DND-41 (cell line): Measurements from ENCODE around the gene EHD1.

Experiments
- ATAC-seq: fragments of 200-7000 bp; cut with Tn5 transposase; 3 replicates; pipeline ENCODE4 v1.9.1; 2021; ENCODE audit warnings: low read depth; ENCODE audit not compliant: insufficient read depth
- DNase-seq: peaks from one replicate; pipeline ENCODE4 v3.0.0-alpha.2; 2020
- H2AFZ ChIP-seq: 2 replicates; pipeline ENCODE4 v1.6.0; 2012; ENCODE audit warnings: low read depth, low read length
- H3K27ac ChIP-seq: 2 replicates; pipeline ENCODE4 v1.5.1; 2012; ENCODE audit warnings: low read length, inconsistent platforms
- H3K27me3 ChIP-seq: fragments of 200-600 bp; sonication (generic); 2 replicates; pipeline ENCODE4 v1.6.0; 2012; ENCODE audit warnings: low read length, mild to moderate bottlenecking, inconsistent platforms; ENCODE audit not compliant: insufficient read depth, poor library complexity
- H3K36me3 ChIP-seq: 2 replicates; pipeline ENCODE4 v1.5.1; 2012; ENCODE audit warnings: low read length, inconsistent platforms; ENCODE audit not compliant: insufficient read depth
- H3K4me1 ChIP-seq: 2 replicates; pipeline ENCODE4 v1.5.1; 2012; ENCODE audit warnings: mild to moderate bottlenecking, low read length; ENCODE audit not compliant: insufficient read depth
- H3K4me2 ChIP-seq: 2 replicates; pipeline ENCODE4 v1.6.0; 2012; ENCODE audit warnings: mild to moderate bottlenecking, moderate library complexity, low read length, inconsistent platforms; ENCODE audit not compliant: insufficient read depth
- H3K4me3 ChIP-seq, 2 experiments: fragments of 200-600 bp in 1 of 2; shearing (Covaris generic) in 1 of 2; 2 replicates each; pipeline ENCODE4 v1.5.1; 2012 to 2016; ENCODE audit warnings: inconsistent platforms in 2 of 2, low read length in 2 of 2, mild to moderate bottlenecking in 2 of 2, low read depth in 1 of 2, moderate library complexity in 1 of 2
- H3K79me2 ChIP-seq: 2 replicates; pipeline ENCODE4 v1.6.0; 2012; ENCODE audit warnings: low read length, inconsistent platforms; ENCODE audit not compliant: insufficient read depth
- H3K9ac ChIP-seq: 2 replicates; pipeline ENCODE4 v1.6.0; 2012; ENCODE audit warnings: low read depth, mild to moderate bottlenecking, inconsistent platforms, low read length, moderate library complexity
- H3K9me3 ChIP-seq: 2 replicates; pipeline ENCODE4 v1.5.1; 2012; ENCODE audit warnings: low read length, moderate library complexity, mild to moderate bottlenecking, inconsistent platforms; ENCODE audit not compliant: insufficient read depth, severe bottlenecking
- H4K20me1 ChIP-seq: 2 replicates; pipeline ENCODE4 v1.6.0; 2012; ENCODE audit warnings: low read length; ENCODE audit not compliant: insufficient read depth
- EZH2 ChIP-seq: IDR thresholded peaks from 3 replicates; pipeline ENCODE4 v1.6.1; 2012; ENCODE audit warnings: borderline replicate concordance, low read depth, mild to moderate bottlenecking, moderate library complexity, low read length, inconsistent platforms; ENCODE audit not compliant: severe bottlenecking
- TF ChIP-seq, protein P1 (sequence below): IDR thresholded peaks from 2 replicates; pipeline ENCODE4 v1.5.1; 2012; ENCODE audit warnings: borderline replicate concordance, low read length, moderate library complexity, mild to moderate bottlenecking; ENCODE audit not compliant: poor library complexity, severe bottlenecking; ENCODE audit errors: extremely low read depth

EHD1 gene

DNA sequence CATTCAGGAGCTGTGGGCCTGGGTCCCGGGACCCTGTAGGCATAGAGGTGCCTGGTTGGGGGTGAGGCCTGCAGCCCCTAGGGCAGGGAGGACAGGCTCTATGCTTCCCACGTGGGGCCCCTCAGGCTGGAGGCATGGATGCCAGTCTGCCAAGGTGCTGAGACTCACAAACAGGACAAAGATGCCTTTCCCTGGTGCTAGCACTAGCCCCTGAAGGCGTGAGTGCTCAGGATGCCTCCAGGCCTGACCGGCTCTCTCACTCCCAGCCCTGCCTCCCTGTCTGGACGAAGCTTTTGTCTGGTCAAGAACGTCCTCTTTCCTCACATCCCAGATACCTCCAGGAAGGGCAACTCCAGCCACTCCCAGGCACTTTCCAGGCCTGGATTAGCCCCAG, 36.1 kb downstream of the EHD1 start:
- no peak for TF ChIP-seq EZH2
- TF ChIP-seq, protein P1, sequence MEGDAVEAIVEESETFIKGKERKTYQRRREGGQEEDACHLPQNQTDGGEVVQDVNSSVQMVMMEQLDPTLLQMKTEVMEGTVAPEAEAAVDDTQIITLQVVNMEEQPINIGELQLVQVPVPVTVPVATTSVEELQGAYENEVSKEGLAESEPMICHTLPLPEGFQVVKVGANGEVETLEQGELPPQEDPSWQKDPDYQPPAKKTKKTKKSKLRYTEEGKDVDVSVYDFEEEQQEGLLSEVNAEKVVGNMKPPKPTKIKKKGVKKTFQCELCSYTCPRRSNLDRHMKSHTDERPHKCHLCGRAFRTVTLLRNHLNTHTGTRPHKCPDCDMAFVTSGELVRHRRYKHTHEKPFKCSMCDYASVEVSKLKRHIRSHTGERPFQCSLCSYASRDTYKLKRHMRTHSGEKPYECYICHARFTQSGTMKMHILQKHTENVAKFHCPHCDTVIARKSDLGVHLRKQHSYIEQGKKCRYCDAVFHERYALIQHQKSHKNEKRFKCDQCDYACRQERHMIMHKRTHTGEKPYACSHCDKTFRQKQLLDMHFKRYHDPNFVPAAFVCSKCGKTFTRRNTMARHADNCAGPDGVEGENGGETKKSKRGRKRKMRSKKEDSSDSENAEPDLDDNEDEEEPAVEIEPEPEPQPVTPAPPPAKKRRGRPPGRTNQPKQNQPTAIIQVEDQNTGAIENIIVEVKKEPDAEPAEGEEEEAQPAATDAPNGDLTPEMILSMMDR, result no peak
- 0 out of 2 replicates have a peak, but pooled peaks cover 3% of the 10 kb centered on the region for H4K20me1 ChIP-seq
- H3K9ac ChIP-seq, result no peak overlapping the region
- no peak overlapping the region for H2AFZ ChIP-seq
- no peak for DNase-seq
- H3K27ac ChIP-seq, result no peak overlapping the region
- no peaks in the 10 kb centered on the region for H3K9me3 ChIP-seq
- H3K4me3 ChIP-seq, result no peak overlapping the region
- H3K79me2 ChIP-seq, result no peaks in the 10 kb centered on the region
- no peaks in the 10 kb centered on the region for H3K36me3 ChIP-seq
- ATAC-seq, result no peak
- peaks cover 12% of the 10 kb centered on the region for H3K27me3 ChIP-seq
- no peak overlapping the region for H3K4me2 ChIP-seq
- H3K4me1 ChIP-seq, result peaks cover 16% of the 10 kb centered on the region

- DNase-seq, result no peak
- H3K27ac ChIP-seq, result no peak overlapping the region
These were observed 36.6 kb downstream of the EHD1 start for GRCh38 chr11:64841592-64842365.

GRCh38 chr11:64839887-64840782, 38.3 kb downstream of the EHD1 start:
- DNase-seq, result no peak
- TF ChIP-seq, protein P1, result no peak
- TF ChIP-seq EZH2, result no peak
- Histone ChIP-seq H3K4me1 (peaks cover 12% of the 10 kb centered on the region), H3K4me2 (no peak overlapping the region), H3K9ac (no peak overlapping the region), H3K27me3 (peaks cover 12% of the 10 kb centered on the region), H4K20me1 (0 out of 2 replicates have a peak, but pooled peaks cover 3% of the 10 kb centered on the region), H3K36me3 (no peaks in the 10 kb centered on the region), H3K9me3 (no peaks in the 10 kb centered on the region), H2AFZ (no peak overlapping the region), H3K4me3 (no peak overlapping the region), H3K79me2 (no peaks in the 10 kb centered on the region), H3K27ac (no peak overlapping the region)
- no peak for ATAC-seq

More at GRCh38 chr11:64841592-64842365, 36.6 kb downstream of the EHD1 start:
- TF ChIP-seq, protein P1, result no peak
- no peak for TF ChIP-seq EZH2
- H2AFZ ChIP-seq, result no peak overlapping the region
- no peaks in the 10 kb centered on the region for H3K36me3 ChIP-seq
- H3K4me1 ChIP-seq, result peaks cover 13% of the 10 kb centered on the region
- no peak overlapping the region for H3K9ac ChIP-seq
- 0 out of 2 replicates have a peak, but pooled peaks cover 3% of the 10 kb centered on the region for H4K20me1 ChIP-seq
- peaks cover 12% of the 10 kb centered on the region for H3K27me3 ChIP-seq
- no peak overlapping the region for H3K4me2 ChIP-seq
- H3K79me2 ChIP-seq, result no peaks in the 10 kb centered on the region
- H3K4me3 ChIP-seq, result no peak overlapping the region
- no peaks in the 10 kb centered on the region for H3K9me3 ChIP-seq
- no peak for ATAC-seq
